GM21576 (cell line): ENCODE measurements around the gene TGFA.

ENCODE experiments used
- ATAC-seq: cut with Tn5 transposase; IDR thresholded peaks from one replicate; pipeline ENCODE4 v1.9.1; 2021; ENCODE audit warnings: mild to moderate bottlenecking, moderate library complexity; ENCODE audit not compliant: unreplicated experiment

TGFA gene

GRCh38 chr2:70553334-70553583, 367 bp downstream of the TGFA start:
- peak; percentile 25 for ATAC-seq

GRCh38 chr2:70552501-70553333, 909 bp downstream of the TGFA start:
- ATAC-seq: no peak

DNA sequence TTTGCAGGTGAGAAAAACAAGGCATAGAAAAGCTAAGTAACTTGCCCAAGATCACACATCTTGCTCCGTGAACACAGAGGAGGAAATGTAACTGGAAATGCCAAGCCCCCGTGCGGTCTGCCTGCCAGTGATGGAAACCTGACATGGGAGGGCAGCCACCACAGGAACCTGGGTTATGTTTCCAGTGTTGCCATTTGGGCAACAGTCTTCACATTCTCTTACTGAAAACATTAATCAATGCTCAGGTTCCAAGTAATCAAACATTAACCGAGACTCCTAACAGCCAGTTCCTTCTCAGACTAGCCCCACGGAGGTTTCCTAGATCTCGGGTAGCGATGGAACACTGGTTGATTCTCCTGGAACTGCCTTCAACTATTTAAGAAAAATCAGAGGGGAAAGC, 2.5 kb downstream of the TGFA start:
- ATAC-seq: no peak

GRCh38 chr2:70549962-70550361, 3.7 kb downstream of the TGFA start:
- ATAC-seq: no peak

GRCh38 chr2:70549064-70549710, 4.4 kb downstream of the TGFA start:
- no peak for ATAC-seq

GRCh38 chr2:70548233-70548632, 5.4 kb downstream of the TGFA start:
- ATAC-seq: no peak

- no peak for ATAC-seq
Observed at GRCh38 chr2:70546885-70547284, 6.7 kb downstream of the TGFA start.

GRCh38 chr2:70546376-70546775, 7.2 kb downstream of the TGFA start:
- ATAC-seq: no peak

GRCh38 chr2:70541481-70542020, 12.1 kb downstream of the TGFA start:
- ATAC-seq: no peak

DNA sequence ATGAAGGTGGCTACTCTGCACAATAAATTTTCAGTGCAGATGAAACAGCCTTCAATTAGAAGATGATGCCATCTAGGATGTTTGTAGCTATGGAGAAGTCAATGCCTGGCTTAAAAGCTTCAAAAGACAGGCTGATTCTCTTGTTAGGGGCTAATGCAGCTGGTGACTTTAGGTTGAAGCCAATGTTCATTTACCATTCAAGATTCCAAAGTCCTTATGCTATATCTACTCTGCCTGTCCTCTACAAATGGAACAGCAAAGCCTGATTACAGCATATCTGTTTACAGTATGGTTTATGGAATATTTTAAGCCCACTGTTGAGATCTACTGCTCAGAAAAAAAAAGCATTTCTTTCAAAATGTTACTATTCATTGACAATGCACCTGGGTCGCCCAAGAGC, 15.8 kb downstream of the TGFA start:
- no peak for ATAC-seq

GRCh38 chr2:70536517-70537055, 17.0 kb downstream of the TGFA start:
- ATAC-seq: no peak

DNA sequence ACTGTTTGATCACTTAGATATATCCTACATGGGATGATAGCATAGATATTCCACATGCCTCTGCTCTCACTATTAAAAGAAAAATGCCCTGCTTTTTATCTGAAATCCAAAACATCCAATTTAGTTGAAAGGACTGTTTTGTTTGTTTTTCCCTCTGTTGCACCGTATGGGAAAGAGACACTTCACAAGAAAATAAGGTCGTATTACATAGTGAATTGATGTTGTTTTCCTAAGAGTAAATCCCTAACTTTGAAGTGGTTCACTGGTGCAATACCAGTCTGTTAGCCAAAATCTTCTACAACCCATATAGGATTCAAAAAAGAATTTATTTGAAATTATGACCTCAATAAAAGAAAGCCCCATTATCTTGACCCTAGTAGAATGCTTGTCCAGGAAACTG, 18.1 kb downstream of the TGFA start:
- no peak for ATAC-seq

GRCh38 chr2:70534183-70534836, 19.3 kb downstream of the TGFA start:
- ATAC-seq: no peak

DNA sequence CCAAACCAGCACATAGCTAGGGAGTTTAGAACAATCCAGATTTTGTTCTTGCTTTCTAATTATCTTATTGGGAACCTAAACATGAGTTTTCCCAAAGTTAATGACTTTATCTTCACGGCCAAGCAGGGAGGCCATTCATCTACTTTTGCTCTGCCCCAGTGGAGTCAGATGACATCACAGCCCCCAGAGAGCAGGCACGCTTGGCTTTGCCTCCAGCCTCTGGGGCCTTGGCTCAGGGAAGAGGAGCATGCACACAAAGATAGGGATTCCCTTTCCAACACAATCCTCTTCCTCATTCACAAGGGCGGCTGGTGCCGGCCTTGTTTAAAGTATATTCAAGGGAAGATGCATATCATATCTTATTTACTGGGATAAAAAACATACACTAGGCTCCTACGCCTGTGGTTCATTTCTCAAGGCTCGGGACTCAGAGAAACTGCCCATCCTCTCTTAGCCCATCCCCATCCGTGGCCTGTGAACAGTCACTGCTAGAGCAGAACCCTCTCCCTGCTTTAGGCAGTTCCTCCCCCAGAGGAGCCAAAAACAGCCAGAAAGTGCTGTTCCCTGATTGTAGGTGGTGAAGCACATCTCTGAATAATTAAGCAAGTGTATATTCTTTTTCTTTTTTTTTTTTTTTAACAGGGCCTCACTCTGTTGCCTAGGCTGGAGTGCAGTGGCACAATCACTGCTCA, 21.2 kb downstream of the TGFA start:
- no peak for ATAC-seq

GRCh38 chr2:70531419-70532086, 22.1 kb downstream of the TGFA start:
- ATAC-seq: no peak

DNA sequence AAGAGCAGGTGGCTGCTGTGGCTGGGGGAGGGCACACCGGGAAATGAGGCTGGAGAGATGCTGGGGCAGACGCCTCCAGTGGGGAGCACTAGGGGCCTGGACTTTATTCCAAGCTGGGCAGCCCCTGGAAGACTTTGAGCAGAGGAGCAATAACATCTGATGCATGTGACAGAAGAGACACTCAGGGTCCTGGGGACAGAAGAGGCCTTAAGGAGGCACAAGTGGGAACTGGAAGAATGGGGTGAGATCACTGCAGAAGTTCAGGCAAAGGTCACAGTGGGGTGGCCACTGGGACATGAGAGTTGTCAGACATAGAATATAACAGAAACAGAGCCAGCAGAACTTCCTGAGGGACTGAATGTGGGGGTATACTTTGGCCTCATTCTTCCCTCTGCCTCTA, 24.0 kb downstream of the TGFA start:
- ATAC-seq: no peak

DNA sequence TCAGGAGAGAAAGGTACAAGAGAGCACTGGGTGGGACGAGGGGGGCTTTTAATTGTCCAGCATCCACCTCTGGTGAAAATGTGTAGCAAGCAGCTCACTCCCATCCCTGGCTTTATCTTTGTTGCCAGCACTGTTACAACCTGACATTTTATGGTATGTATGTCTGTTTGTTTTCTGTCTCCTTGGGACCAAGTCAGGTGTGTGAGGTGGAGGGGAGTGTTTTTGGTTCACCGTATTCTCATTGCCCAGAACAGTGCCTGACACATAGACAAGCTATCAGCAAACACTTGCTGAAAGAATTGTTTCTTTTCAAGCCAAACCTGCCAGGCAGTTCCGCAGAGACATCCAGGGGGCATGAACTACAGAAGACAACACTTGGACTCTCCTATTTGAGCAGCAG, 24.7 kb downstream of the TGFA start:
- no peak for ATAC-seq

DNA sequence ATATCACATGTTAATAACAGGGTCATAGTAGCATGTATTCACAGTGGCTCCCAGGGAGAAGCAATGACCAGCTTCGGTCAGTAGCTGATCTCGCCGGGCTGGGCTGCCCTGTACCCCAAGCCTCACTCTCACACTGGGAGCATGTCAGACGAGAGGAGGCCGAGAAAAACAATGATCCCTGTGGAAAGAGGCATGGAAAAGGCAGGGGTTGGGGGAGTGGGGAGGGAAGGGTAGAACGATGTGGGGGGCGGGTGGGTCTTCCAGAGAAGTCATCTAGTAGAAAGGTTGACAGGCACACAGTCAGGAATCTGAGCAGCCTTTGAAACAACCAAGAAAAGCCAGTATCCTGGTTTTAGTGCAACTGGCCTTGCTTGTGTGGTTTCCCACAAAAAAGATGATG, 25.4 kb downstream of the TGFA start:
- ATAC-seq: no peak

GRCh38 chr2:70527447-70528080, 26.1 kb downstream of the TGFA start:
- ATAC-seq: no peak

- ATAC-seq: no peak
Observed at GRCh38 chr2:70526126-70526525, 27.5 kb downstream of the TGFA start.
